ENCODE results near the gene APOLD1.

The APOLD1 gene

GRCh38 chr12:12788131-12788530 is 2.7 kb downstream of the APOLD1 start:
- no peak overlapping the region for H3K4me3 ChIP-seq (replicated peaks; ENCODE audit: low read depth, low read length)
- no peak for DNase-seq (ENCODE audit: extremely low read depth, insufficient read length)
- TF ChIP-seq CTCF (IDR thresholded peaks at IDR 0.05; ENCODE audit: insufficient read depth, low read length, poor library complexity, severe bottlenecking): no peak

GRCh38 chr12:12788675-12789368 is 3.4 kb downstream of the APOLD1 start:
- Histone ChIP-seq H3K36me3 (ENCODE audit: control insufficient read depth, insufficient read depth, low read length) (no peaks in the 10 kb centered on the region), H3K27me3 (replicated peaks; ENCODE audit: control insufficient read depth, insufficient read depth, low read length) (no peaks in the 10 kb centered on the region), H3K4me3 (replicated peaks; ENCODE audit: low read depth, low read length) (no peak overlapping the region)
- TF ChIP-seq CTCF (IDR thresholded peaks at IDR 0.05; ENCODE audit: insufficient read depth, low read length, poor library complexity, severe bottlenecking): peak; percentile 68
- DNase-seq (ENCODE audit: extremely low read depth, insufficient read length): no peak

More at GRCh38 chr12:12788131-12788530, 2.7 kb downstream of the APOLD1 start:
- no peaks in the 10 kb centered on the region for H3K36me3 ChIP-seq (ENCODE audit: control insufficient read depth, insufficient read depth, low read length)
- no peaks in the 10 kb centered on the region for H3K27me3 ChIP-seq (replicated peaks; ENCODE audit: control insufficient read depth, insufficient read depth, low read length)

GRCh38 chr12:12790956-12791355 is 5.5 kb downstream of the APOLD1 start:
- no peak for TF ChIP-seq CTCF (IDR thresholded peaks at IDR 0.05; ENCODE audit: insufficient read depth, low read length, poor library complexity, severe bottlenecking)

DNA sequence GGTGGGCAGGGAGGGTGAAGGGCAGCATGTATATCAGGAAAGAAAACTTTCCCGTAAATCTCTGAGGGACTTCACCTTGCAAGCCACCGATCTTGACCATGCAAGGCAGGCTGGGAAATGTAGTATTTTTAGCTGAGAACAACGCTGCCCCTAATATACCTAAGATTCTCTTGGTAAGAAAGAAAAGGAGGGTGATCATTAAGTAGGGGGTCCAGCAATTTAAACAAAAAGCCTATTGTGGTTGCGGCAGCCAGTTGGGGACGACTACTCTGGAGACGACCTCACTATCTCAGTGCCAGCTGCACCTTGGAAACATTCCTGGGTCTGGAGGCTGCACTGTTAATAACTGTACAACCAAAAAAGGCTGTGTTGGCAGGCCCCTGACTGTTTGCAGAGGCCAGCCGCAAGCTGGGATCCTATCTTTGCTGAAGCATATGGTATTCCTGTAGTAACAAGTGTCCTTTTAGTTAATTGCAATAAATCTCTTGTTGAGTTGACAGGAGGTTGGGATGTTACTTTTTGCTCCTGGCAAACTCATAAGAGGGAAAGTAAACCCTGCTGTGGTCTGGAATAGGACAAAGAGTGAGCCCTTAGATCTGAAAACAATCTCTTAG is 6.4 kb downstream of the APOLD1 start:
- no peak overlapping the region for H3K4me3 ChIP-seq (replicated peaks; ENCODE audit: low read depth, low read length)
- no peak for TF ChIP-seq CTCF (IDR thresholded peaks at IDR 0.05; ENCODE audit: insufficient read depth, low read length, poor library complexity, severe bottlenecking)

More at GRCh38 chr12:12790956-12791355, 5.5 kb downstream of the APOLD1 start:
- no peaks in the 10 kb centered on the region for H3K27me3 ChIP-seq (replicated peaks; ENCODE audit: control insufficient read depth, insufficient read depth, low read length)
- no peak for DNase-seq (ENCODE audit: extremely low read depth, insufficient read length)
- no peaks in the 10 kb centered on the region for H3K36me3 ChIP-seq (ENCODE audit: control insufficient read depth, insufficient read depth, low read length)
- H3K4me3 ChIP-seq (replicated peaks; ENCODE audit: low read depth, low read length): no peak overlapping the region

GRCh38 chr12:12792421-12792820 is 7.0 kb downstream of the APOLD1 start:
- no peak for DNase-seq (ENCODE audit: extremely low read depth, insufficient read length)
- Histone ChIP-seq H3K4me3 (replicated peaks; ENCODE audit: low read depth, low read length) (no peak overlapping the region), H3K36me3 (ENCODE audit: control insufficient read depth, insufficient read depth, low read length) (no peaks in the 10 kb centered on the region), H3K27me3 (replicated peaks; ENCODE audit: control insufficient read depth, insufficient read depth, low read length) (no peaks in the 10 kb centered on the region)
- TF ChIP-seq CTCF (IDR thresholded peaks at IDR 0.05; ENCODE audit: insufficient read depth, low read length, poor library complexity, severe bottlenecking): no peak

More for the DNA sequence above, 6.4 kb downstream of the APOLD1 start:
- Histone ChIP-seq H3K36me3 (ENCODE audit: control insufficient read depth, insufficient read depth, low read length) (no peaks in the 10 kb centered on the region), H3K27me3 (replicated peaks; ENCODE audit: control insufficient read depth, insufficient read depth, low read length) (no peaks in the 10 kb centered on the region)
- DNase-seq (ENCODE audit: extremely low read depth, insufficient read length): no peak
